ENCODE data around the gene REXO4.

Gene REXO4

GRCh38 chr9:133429641-133430161 is 11.9 kb upstream of the REXO4 start:
- Histone ChIP-seq H3K4me1 (ENCODE audit: insufficient read depth, low read length, poor library complexity, severe bottlenecking) (no peaks in the 10 kb centered on the region), H2AFZ (ENCODE audit: low read length) (no peak overlapping the region), H3K36me3 (ENCODE audit: insufficient read depth, low read length) (no peaks in the 10 kb centered on the region), H4K20me1 (ENCODE audit: insufficient read depth, low read length, poor library complexity, severe bottlenecking) (no peaks in the 10 kb centered on the region), H3K4me2 (ENCODE audit: low read depth, low read length, poor library complexity, severe bottlenecking) (no peak overlapping the region), H3K4me3 (ENCODE audit: low read length, poor library complexity, severe bottlenecking) (no peak overlapping the region), H3K27me3 (ENCODE audit: insufficient read depth, low read length, poor library complexity, severe bottlenecking) (no peaks in the 10 kb centered on the region), H3K9ac (ENCODE audit: low read depth, low read length, poor library complexity, severe bottlenecking) (no peak overlapping the region), H3F3A (ENCODE audit: low read depth) (no peaks in the 10 kb centered on the region), H3K9me2 (replicated peaks; ENCODE audit: low read depth, low read length) (no peaks in the 10 kb centered on the region), H3K79me2 (ENCODE audit: insufficient read depth, low read length) (no peaks in the 10 kb centered on the region), H3K9me3 (ENCODE audit: insufficient read depth, low read depth, low read length) (no peaks in the 10 kb centered on the region; the same call in 1 of the 2 replicates)
- TF ChIP-seq CTCF (conservative IDR thresholded peaks at IDR 0.05; ENCODE audit: low read length) (no peak), EZH2phosphoT487 (IDR thresholded peaks at IDR 0.05; ENCODE audit: borderline replicate concordance) (no peak)

GRCh38 chr9:133429214-133429613 is 11.4 kb upstream of the REXO4 start:
- no peak overlapping the region for H3K4me3 ChIP-seq (ENCODE audit: low read length, poor library complexity, severe bottlenecking)
- no peaks in the 10 kb centered on the region for H3K9me2 ChIP-seq (replicated peaks; ENCODE audit: low read depth, low read length)

GRCh38 chr9:133428617-133429101 is 10.8 kb upstream of the REXO4 start:
- TF ChIP-seq CTCF (conservative IDR thresholded peaks at IDR 0.05; ENCODE audit: low read length) (no peak), EZH2phosphoT487 (IDR thresholded peaks at IDR 0.05; ENCODE audit: borderline replicate concordance) (no peak)
- no peak overlapping the region for H3K4me3 ChIP-seq (ENCODE audit: low read length, poor library complexity, severe bottlenecking)
- no peaks in the 10 kb centered on the region for H3K27me3 ChIP-seq (ENCODE audit: insufficient read depth, low read length, poor library complexity, severe bottlenecking)

More at GRCh38 chr9:133429214-133429613, 11.4 kb upstream of the REXO4 start:
- Histone ChIP-seq H3K27me3 (ENCODE audit: insufficient read depth, low read length, poor library complexity, severe bottlenecking) (no peaks in the 10 kb centered on the region), H3K4me1 (ENCODE audit: insufficient read depth, low read length, poor library complexity, severe bottlenecking) (no peaks in the 10 kb centered on the region), H2AFZ (ENCODE audit: low read length) (no peak overlapping the region), H3K9me3 (ENCODE audit: insufficient read depth, low read depth, low read length) (no peaks in the 10 kb centered on the region; the same call in 1 of the 2 replicates), H3K4me2 (ENCODE audit: low read depth, low read length, poor library complexity, severe bottlenecking) (no peak overlapping the region), H4K20me1 (ENCODE audit: insufficient read depth, low read length, poor library complexity, severe bottlenecking) (no peaks in the 10 kb centered on the region), H3F3A (ENCODE audit: low read depth) (no peaks in the 10 kb centered on the region), H3K36me3 (ENCODE audit: insufficient read depth, low read length) (no peaks in the 10 kb centered on the region), H3K79me2 (ENCODE audit: insufficient read depth, low read length) (no peaks in the 10 kb centered on the region), H3K9ac (ENCODE audit: low read depth, low read length, poor library complexity, severe bottlenecking) (no peak overlapping the region)
- TF ChIP-seq EZH2phosphoT487 (IDR thresholded peaks at IDR 0.05; ENCODE audit: borderline replicate concordance) (no peak), CTCF (conservative IDR thresholded peaks at IDR 0.05; ENCODE audit: low read length) (no peak)

More at GRCh38 chr9:133428617-133429101, 10.8 kb upstream of the REXO4 start:
- H3K36me3 ChIP-seq (ENCODE audit: insufficient read depth, low read length) = no peaks in the 10 kb centered on the region
- no peaks in the 10 kb centered on the region for H3K79me2 ChIP-seq (ENCODE audit: insufficient read depth, low read length)
- H3K4me2 ChIP-seq (ENCODE audit: low read depth, low read length, poor library complexity, severe bottlenecking) = no peak overlapping the region
- H3K9me3 ChIP-seq (ENCODE audit: insufficient read depth, low read depth, low read length) = no peaks in the 10 kb centered on the region; the same call in 1 of the 2 replicates
- no peaks in the 10 kb centered on the region for H3K4me1 ChIP-seq (ENCODE audit: insufficient read depth, low read length, poor library complexity, severe bottlenecking)
- no peaks in the 10 kb centered on the region for H3F3A ChIP-seq (ENCODE audit: low read depth)
- no peaks in the 10 kb centered on the region for H3K9me2 ChIP-seq (replicated peaks; ENCODE audit: low read depth, low read length)
- H2AFZ ChIP-seq (ENCODE audit: low read length) = no peak overlapping the region
- H4K20me1 ChIP-seq (ENCODE audit: insufficient read depth, low read length, poor library complexity, severe bottlenecking) = no peaks in the 10 kb centered on the region
- H3K9ac ChIP-seq (ENCODE audit: low read depth, low read length, poor library complexity, severe bottlenecking) = no peak overlapping the region
